HG03575 (cell line): ENCODE results near the gene FLRT3.

Source experiments
- ATAC-seq: cut with Tn5 transposase; IDR thresholded peaks from one replicate; pipeline ENCODE4 v1.9.1; 2021; ENCODE audit not compliant: unreplicated experiment, insufficient number of reproducible peaks, low FRiP score; ENCODE audit errors: extremely low read depth

Gene FLRT3

GRCh38 chr20:14333721-14334120, 3.7 kb downstream of the FLRT3 start:
- ATAC-seq: no peak

GRCh38 chr20:14332866-14333265, 4.5 kb downstream of the FLRT3 start:
- no peak for ATAC-seq

GRCh38 chr20:14331646-14332045, 5.8 kb downstream of the FLRT3 start:
- ATAC-seq: no peak

GRCh38 chr20:14319704-14320103, 17.7 kb downstream of the FLRT3 start:
- ATAC-seq: no peak

- no peak for ATAC-seq
Measured at GRCh38 chr20:14313341-14314020, 23.9 kb downstream of the FLRT3 start.

GRCh38 chr20:14312001-14312400, 25.4 kb downstream of the FLRT3 start:
- no peak for ATAC-seq

- no peak for ATAC-seq
Measured at GRCh38 chr20:14310977-14311627, 26.3 kb downstream of the FLRT3 start.

GRCh38 chr20:14307956-14308355, 29.5 kb downstream of the FLRT3 start:
- no peak for ATAC-seq

GRCh38 chr20:14304472-14304871, 32.9 kb downstream of the FLRT3 start:
- ATAC-seq: no peak

- ATAC-seq: no peak
Measured at GRCh38 chr20:14303651-14304050, 33.8 kb downstream of the FLRT3 start.

- ATAC-seq: no peak
Measured at GRCh38 chr20:14303106-14303505, 34.3 kb downstream of the FLRT3 start.

- no peak for ATAC-seq
Measured at GRCh38 chr20:14299831-14300230, 37.6 kb downstream of the FLRT3 start.

- ATAC-seq: no peak
Measured at GRCh38 chr20:14295770-14296309, 41.6 kb downstream of the FLRT3 start.

GRCh38 chr20:14295238-14295637, 42.2 kb downstream of the FLRT3 start:
- ATAC-seq: no peak

GRCh38 chr20:14291502-14291901, 45.9 kb downstream of the FLRT3 start:
- ATAC-seq: no peak

- ATAC-seq: no peak
Measured at GRCh38 chr20:14288341-14289330, 48.8 kb downstream of the FLRT3 start.

- no peak for ATAC-seq
Measured at GRCh38 chr20:14284443-14284842, 53.0 kb downstream of the FLRT3 start.

GRCh38 chr20:14282140-14282539, 55.3 kb downstream of the FLRT3 start:
- no peak for ATAC-seq
